Measurements from ENCODE around the gene GBE1.

The GBE1 gene

GRCh38 chr3:81702126-81702525, 59.3 kb downstream of the GBE1 start:
- in situ Hi-C loops (cut with HindIII; ENCODE audit: low sequenced_read_pairs), result no loop called here

- in situ Hi-C loops (cut with HindIII; ENCODE audit: low sequenced_read_pairs), result no loop called here
Measured at GRCh38 chr3:81699536-81700320, 61.7 kb downstream of the GBE1 start.

DNA sequence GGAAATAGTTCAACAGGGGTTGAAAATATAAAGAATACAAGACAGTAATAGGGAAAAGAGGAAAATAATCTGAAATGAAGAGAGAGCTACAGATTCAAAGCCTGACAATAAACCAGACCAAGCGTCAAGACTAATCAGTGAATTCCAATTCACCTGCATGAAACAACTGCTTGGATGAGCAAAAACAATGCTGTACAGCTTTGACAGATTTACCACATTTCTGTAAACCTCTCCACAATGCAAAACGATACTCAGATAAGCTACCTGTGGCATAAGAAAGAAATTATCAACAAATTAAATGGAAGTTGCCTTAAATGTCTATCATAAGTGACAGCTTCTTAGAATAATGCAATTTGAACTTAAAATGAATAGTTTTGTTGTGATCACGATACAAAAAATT, 65.4 kb downstream of the GBE1 start:
- in situ Hi-C loops (cut with HindIII; ENCODE audit: low sequenced_read_pairs), result no loop called here

DNA sequence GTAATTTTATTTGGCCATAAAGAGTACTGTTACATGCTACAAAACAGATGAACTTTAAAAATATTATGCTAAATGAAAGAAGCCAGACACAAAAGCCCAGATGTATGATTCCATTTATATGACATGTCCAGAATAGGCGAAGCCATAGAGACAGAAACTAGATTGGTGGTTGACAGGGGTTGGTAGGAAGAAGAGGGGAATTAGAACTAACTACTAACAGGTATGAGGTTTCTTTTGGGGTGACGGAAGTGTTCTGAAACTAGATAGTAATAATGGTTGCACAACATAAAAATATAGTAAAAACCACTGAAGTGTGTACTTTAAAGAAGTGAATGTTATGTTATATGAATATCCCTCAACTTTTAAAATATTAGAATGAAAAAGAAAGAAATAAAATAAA, 66.1 kb downstream of the GBE1 start:
- in situ Hi-C loops (cut with HindIII; ENCODE audit: low sequenced_read_pairs), result no loop called here

DNA sequence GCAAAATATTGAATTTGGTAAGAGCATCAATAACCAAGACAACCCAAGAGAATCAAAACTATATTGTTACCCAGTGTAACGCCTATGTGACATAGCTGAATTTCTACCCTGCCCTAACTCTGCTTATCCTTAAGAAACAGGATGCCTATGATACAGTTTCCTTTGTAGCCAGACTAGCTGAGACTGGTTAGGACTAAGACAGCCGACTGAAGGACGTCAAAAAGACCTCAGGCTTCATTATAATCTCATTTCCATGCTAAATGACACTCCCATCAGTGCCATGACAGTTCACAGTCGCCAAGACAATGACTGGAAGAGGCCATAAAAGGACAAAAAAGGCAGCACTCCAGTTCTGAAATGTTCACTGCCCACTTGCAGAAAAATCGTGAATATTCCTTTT, 66.8 kb downstream of the GBE1 start:
- in situ Hi-C loops (cut with HindIII; ENCODE audit: low sequenced_read_pairs), result no loop called here

- in situ Hi-C loops (cut with HindIII; ENCODE audit: low sequenced_read_pairs), result no loop called here
Measured at GRCh38 chr3:81692766-81693165, 68.7 kb downstream of the GBE1 start.

DNA sequence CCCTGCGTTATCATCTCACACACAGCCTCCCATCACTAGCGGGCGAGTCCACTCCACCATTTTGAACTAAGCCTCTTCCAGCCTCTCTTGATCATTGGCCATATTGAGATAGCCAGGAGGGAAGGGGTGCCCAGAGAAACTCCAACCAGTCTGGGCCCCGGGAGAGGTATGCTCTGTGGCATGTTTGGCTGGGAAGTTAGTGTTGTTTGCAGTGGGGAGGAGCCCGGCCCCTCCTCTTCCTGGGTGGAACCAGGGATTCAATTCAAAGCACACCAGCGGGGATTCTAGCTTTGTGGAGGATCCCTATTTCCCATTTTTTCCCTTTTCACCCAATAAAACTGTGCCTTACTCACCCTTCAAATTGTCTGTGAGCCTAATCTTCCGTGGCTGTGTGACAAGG, 71.8 kb downstream of the GBE1 start:
- in situ Hi-C loops (cut with HindIII; ENCODE audit: low sequenced_read_pairs), result no loop called here

GRCh38 chr3:81684751-81685395, 76.6 kb downstream of the GBE1 start:
- in situ Hi-C loops (cut with HindIII; ENCODE audit: low sequenced_read_pairs), result no loop called here

DNA sequence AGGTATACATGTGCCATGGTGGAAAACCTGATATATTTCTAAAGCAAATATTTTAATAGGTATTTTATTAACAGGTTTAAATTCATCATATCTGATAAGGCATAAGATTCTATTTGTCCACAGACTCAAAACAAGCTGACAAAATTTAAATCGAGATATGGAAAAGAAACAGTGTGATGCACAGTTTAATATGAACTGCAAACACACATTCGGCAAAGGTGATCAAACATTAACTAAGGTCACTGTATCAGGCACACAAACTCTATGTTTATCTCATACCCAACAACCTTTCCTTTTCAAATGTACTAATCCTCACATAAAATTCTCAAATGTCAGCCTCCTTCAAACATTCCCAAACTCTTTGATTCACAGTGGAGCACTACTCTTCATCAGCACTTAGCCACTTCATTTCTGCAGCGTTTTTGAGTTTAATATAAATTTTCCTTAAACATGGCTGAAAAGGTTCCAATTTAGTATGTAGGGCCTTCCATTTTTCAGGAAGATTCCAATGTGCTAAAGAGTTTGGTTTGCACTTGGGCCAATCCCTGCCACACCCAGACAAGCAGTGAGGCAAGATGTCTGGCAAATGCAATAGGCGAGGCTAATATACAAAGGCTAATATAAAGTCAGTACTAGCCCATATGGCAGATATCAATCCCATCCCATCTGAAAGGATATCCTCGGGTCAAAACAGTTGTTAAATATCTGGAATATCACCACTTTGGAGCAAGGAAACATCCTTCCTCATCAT, 84.6 kb downstream of the GBE1 start:
- in situ Hi-C loops (cut with HindIII; ENCODE audit: low sequenced_read_pairs), result no loop called here

- in situ Hi-C loops (cut with HindIII; ENCODE audit: low sequenced_read_pairs), result no loop called here
Measured at GRCh38 chr3:81674690-81675089, 86.8 kb downstream of the GBE1 start.

- in situ Hi-C loops (cut with HindIII; ENCODE audit: low sequenced_read_pairs), result no loop called here
Measured at GRCh38 chr3:81668283-81668682, 93.2 kb downstream of the GBE1 start.

DNA sequence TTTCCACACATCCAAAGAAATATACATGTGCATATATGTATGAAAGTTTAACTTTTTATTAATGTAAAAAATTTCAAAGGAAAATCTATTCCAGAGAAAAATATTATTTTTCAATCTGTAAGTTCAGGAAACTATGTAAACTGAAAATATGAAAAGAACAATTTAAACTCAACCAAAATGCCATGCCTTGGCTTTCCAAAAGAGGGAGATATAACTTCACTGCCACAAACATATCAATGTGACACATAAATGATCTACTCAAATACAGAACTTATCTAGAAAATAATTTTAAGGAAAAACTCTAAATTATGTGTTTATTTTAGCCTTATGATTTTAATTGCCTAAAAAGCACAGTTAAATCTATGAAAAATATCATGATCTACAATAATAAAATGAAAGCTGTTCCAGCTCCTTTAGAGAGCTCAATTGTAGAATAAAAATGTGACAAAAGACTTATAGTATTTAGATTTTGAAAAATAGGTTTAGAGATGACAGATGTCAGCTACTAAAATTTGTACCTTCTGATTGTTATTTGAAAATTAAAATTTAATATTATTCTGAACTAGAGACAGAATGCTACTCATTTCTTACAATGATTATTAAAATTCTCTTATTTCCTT, 94.8 kb downstream of the GBE1 start:
- in situ Hi-C loops (cut with HindIII; ENCODE audit: low sequenced_read_pairs), result no loop called here

DNA sequence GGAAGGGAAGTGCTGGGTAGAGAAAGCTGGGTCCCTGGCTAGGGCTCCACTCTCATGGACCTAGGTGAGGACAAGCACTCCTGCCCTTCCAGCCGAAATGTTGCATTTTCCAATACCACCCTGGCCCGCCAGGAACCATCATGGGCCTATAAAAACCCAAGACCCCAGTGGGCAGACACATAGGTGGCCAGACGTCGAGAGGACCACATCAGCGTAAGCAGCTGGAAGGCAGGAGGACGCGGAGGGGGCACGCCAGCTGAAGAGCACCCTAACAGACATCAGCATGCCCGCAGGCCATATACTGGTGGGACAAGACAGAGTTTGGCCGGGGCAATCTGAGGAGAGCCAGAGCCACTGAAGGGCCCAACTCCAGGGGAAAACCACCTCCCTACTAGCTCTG, 98.3 kb downstream of the GBE1 start:
- in situ Hi-C loops (cut with HindIII; ENCODE audit: low sequenced_read_pairs), result no loop called here

- in situ Hi-C loops (cut with HindIII; ENCODE audit: low sequenced_read_pairs), result no loop called here
Measured at GRCh38 chr3:81660036-81660435, 101.4 kb downstream of the GBE1 start.

DNA sequence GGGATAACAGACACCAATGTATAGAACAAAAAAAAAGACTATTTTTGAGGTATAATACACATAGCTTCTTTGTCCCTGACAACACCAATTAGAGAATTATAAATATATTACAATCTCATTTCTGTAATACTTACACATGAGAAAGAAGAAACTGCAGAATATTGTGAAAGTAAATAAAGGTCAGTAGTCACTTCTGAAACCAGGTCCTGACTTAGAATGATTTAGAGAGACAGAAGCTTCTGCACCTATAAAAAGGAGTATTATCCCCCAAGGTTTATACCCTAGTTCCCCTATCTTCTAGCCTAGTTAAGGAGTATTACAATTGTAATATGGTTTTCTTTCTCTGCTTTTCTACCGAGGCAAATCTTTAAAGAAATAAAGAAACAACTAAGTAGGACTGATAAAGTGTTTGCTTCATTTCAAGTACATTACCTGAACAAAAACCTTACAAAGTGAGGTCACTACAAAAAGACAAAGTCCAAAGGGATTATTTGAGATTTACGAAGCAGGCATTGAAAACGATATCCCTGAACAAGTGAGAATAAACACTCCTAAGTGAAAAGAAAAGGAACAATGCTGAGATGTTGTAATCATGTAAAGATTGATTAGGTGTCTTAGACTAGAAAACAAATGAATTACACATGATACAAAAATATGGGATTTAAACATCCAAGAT, 103.0 kb downstream of the GBE1 start:
- in situ Hi-C loops (cut with HindIII; ENCODE audit: low sequenced_read_pairs), result no loop called here

- in situ Hi-C loops (cut with HindIII; ENCODE audit: low sequenced_read_pairs), result no loop called here
Measured at GRCh38 chr3:81651139-81651538, 110.3 kb downstream of the GBE1 start.

DNA sequence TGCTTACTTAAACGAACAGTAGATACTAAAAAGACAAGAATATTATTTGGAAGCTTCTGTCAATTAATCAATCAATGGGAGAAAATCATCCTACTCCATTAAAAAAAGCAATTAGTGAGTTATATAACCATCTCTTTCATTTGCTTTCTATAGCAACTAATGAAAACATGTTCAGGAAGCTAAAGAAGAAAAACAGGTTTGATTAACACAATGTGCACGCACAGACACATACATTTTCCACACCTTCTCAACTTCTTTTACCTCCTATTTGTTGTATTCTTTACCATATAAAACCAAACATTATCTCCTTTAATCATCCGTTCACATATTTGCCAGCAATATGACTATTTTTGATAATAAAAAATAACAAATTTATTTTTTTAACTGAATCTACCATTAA, 111.3 kb downstream of the GBE1 start:
- in situ Hi-C loops (cut with HindIII; ENCODE audit: low sequenced_read_pairs), result no loop called here

GRCh38 chr3:81645248-81645647, 116.2 kb downstream of the GBE1 start:
- in situ Hi-C loops (cut with HindIII; ENCODE audit: low sequenced_read_pairs), result no loop called here

DNA sequence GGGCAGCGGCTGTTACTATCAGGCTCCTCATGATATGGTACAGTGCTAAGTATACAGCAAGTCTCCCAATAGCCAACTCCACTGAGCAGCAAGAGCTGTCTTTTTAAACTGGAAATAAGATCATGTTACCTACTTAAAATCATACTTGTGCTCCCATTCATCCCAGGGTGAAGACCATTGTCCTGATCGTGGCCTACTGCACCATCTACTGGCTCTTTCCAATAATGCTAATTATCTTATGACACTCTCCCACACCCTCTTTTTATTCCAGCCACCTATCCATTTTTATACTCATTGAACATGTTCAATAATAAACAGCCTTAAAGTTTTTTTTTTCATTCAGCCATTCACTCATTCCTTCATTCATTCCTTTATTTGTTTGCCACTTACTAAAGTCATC, 117.7 kb downstream of the GBE1 start:
- in situ Hi-C loops (cut with HindIII; ENCODE audit: low sequenced_read_pairs), result no loop called here

- in situ Hi-C loops (cut with HindIII; ENCODE audit: low sequenced_read_pairs), result no loop called here
Measured at GRCh38 chr3:81638480-81638879, 123.0 kb downstream of the GBE1 start.

- in situ Hi-C loops (cut with HindIII; ENCODE audit: low sequenced_read_pairs), result no loop called here
Measured at GRCh38 chr3:81632659-81633058, 128.8 kb downstream of the GBE1 start.
